Endothelial cell of umbilical vein (primary cell): Measurements from ENCODE around the gene ERVW-1. TPM values are rescaled to one million over a fixed set of nuclear protein-coding genes. Genes with fewer than 3 reads are reported as not detected.

ENCODE experiments used
- BruUV-seq: library from RNA; stranded (reverse); fragments of 400-500 nt; replicated peaks from 2 replicates; lab custom pipeline; 2021; lab: Mats Ljungman, UMichigan
- CTCF ChIA-PET: fragments of 300-600, 350-600 bp; sonication (Branson Sonifier 250); formaldehyde crosslinking; loops from one replicate; lab custom pipeline; 2021; ENCODE audit warnings: antibody characterized with exemption, inconsistent platforms; lab: Charles Lee
- POLR2A ChIA-PET: fragments of 300-600, 350-600 bp; sonication (Branson Sonifier 250); formaldehyde crosslinking; loops from one replicate; lab custom pipeline; 2021; ENCODE audit warnings: antibody characterized with exemption, inconsistent platforms; lab: Charles Lee
- DNase-seq: peaks from one replicate; pipeline ENCODE4 v3.0.0-alpha.2; 2011; ENCODE audit warnings: low read depth, low spot score
- FAIRE-seq: peaks from 2 replicates; lab custom pipeline; 2011; peaks lifted over from hg19 to GRCh38; lab: Jason Lieb, UNC
- H2AFZ ChIP-seq: 2 replicates; pipeline ENCODE4 v1.6.0; 2012; ENCODE audit warnings: low read depth, low read length, control low read depth, inconsistent platforms
- H3K27ac ChIP-seq: 2 replicates; pipeline ENCODE4 v1.5.1; 2011; ENCODE audit warnings: low read depth, mild to moderate bottlenecking, control low read depth, low read length, moderate library complexity; ENCODE audit not compliant: insufficient read depth
- H3K27me3 ChIP-seq, 2 experiments: 2 replicates each; pipeline versions ENCODE4 v1.6.0 to v1.6.1; 2011; ENCODE audit warnings: low read length in 2 of 2, mixed read lengths in 1 of 2; ENCODE audit not compliant: control insufficient read depth in 2 of 2, insufficient read depth in 2 of 2
- H3K36me3 ChIP-seq, 2 experiments: 2 replicates in 1 of 2; 3 replicates in 1 of 2; pipeline ENCODE4 v1.5.1; 2011; ENCODE audit warnings: low read length in 2 of 2, mild to moderate bottlenecking in 1 of 2, moderate library complexity in 1 of 2; ENCODE audit not compliant: control insufficient read depth in 2 of 2, insufficient read depth in 2 of 2; ENCODE audit errors: extremely low read depth in 1 of 2
- H3K4me1 ChIP-seq: 3 replicates; pipeline ENCODE4 v1.5.1; 2011; ENCODE audit warnings: mild to moderate bottlenecking, low read length; ENCODE audit not compliant: control insufficient read depth, insufficient read depth; ENCODE audit errors: extremely low read depth
- H3K4me2 ChIP-seq: 2 replicates; pipeline ENCODE4 v1.6.1; 2011; ENCODE audit warnings: low read length, control low read depth, mixed read lengths; ENCODE audit not compliant: insufficient read depth
- H3K4me3 ChIP-seq, 3 experiments: fragments of 200-600 bp in 1 of 3; sonication (generic), shearing (Covaris generic) in 1 of 3; replicated peaks in 1 of 3; 2 replicates each; pipeline ENCODE4 v1.5.1; 2011 to 2016; ENCODE audit warnings: control low read depth in 3 of 3, low read length in 3 of 3, mild to moderate bottlenecking in 2 of 3, inconsistent platforms in 1 of 3, low read depth in 1 of 3, moderate library complexity in 1 of 3; ENCODE audit not compliant: insufficient read depth in 1 of 3
- H3K79me2 ChIP-seq: 2 replicates; pipeline ENCODE4 v1.6.0; 2012; ENCODE audit warnings: low read length, inconsistent platforms; ENCODE audit not compliant: control insufficient read depth, insufficient read depth
- H3K9ac ChIP-seq: replicated peaks from 2 replicates; pipeline ENCODE3; 2011; ENCODE audit warnings: low read length, control low read depth; ENCODE audit not compliant: insufficient read depth; ENCODE audit errors: extremely low read depth
- H3K9me1 ChIP-seq: replicated peaks from 3 replicates; pipeline ENCODE4 v1.6.0; 2011; ENCODE audit warnings: mild to moderate bottlenecking, low read length; ENCODE audit not compliant: control insufficient read depth, insufficient read depth; ENCODE audit errors: extremely low read depth
- H3K9me3 ChIP-seq: replicated peaks from 2 replicates; pipeline ENCODE4 v1.5.1; 2012; ENCODE audit warnings: low read length, inconsistent platforms; ENCODE audit not compliant: control insufficient read depth, insufficient read depth
- H4K20me1 ChIP-seq: replicated peaks from 2 replicates; pipeline ENCODE3; 2011; ENCODE audit warnings: mild to moderate bottlenecking, low read length; ENCODE audit not compliant: control insufficient read depth, insufficient read depth; ENCODE audit errors: extremely low read depth
- CTCF ChIP-seq, 2 donors: IDR thresholded peaks; 1 replicate in 1 of 2; 2 replicates in 1 of 2; pipeline ENCODE4 v1.5.1; 2011; ENCODE audit warnings: low read length in 2 of 2, mild to moderate bottlenecking in 2 of 2, moderate library complexity in 2 of 2, control low read depth in 1 of 2, inconsistent platforms in 1 of 2, low read depth in 1 of 2; ENCODE audit not compliant: insufficient read depth in 1 of 2; ENCODE audit errors: extremely low read depth in 1 of 2
- EZH2 ChIP-seq: IDR thresholded peaks from 2 replicates; pipeline ENCODE4 v1.6.1; 2012; ENCODE audit warnings: borderline replicate concordance, low read depth, mild to moderate bottlenecking, moderate library complexity, low read length, inconsistent platforms; ENCODE audit not compliant: severe bottlenecking
- FOS ChIP-seq: IDR thresholded peaks from 2 replicates; pipeline ENCODE4 v1.6.1; 2011; ENCODE audit warnings: mild to moderate bottlenecking, low read length, moderate library complexity, borderline replicate concordance; ENCODE audit not compliant: insufficient read depth
- GATA2 ChIP-seq: IDR thresholded peaks from 2 replicates; pipeline ENCODE4 v1.7.0; 2011; ENCODE audit warnings: low read depth, mild to moderate bottlenecking, moderate library complexity, mixed read lengths, low read length; ENCODE audit not compliant: insufficient read length, insufficient read depth
- JUN ChIP-seq: IDR thresholded peaks from 2 replicates; pipeline ENCODE4 v1.6.1; 2011; ENCODE audit warnings: borderline replicate concordance, low read depth; ENCODE audit not compliant: insufficient read length, insufficient read depth
- MAX ChIP-seq: IDR thresholded peaks from 2 replicates; pipeline ENCODE4 v1.6.1; 2011; ENCODE audit not compliant: insufficient read depth, insufficient read length
- MYC ChIP-seq: IDR thresholded peaks from one replicate; pipeline ENCODE4 v1.6.1; 2011; ENCODE audit warnings: mild to moderate bottlenecking, low read depth, low read length
- POLR2A ChIP-seq: IDR thresholded peaks from 2 replicates; pipeline ENCODE4 v1.6.1; 2012; ENCODE audit warnings: low read depth, mild to moderate bottlenecking, control low read depth, low read length
- POLR2AphosphoS5 ChIP-seq: IDR thresholded peaks from 2 replicates; pipeline ENCODE4 v1.6.1; 2012; ENCODE audit warnings: low read depth, mild to moderate bottlenecking, control low read depth, low read length, moderate library complexity; ENCODE audit not compliant: insufficient read depth
- dilution Hi-C: fragments of 300-500 bp; cut with MboI; formaldehyde crosslinking; loops from one replicate; pipeline ENCODE4 v1.15.0; 2019; ENCODE audit warnings: low sequenced_read_pairs; ENCODE audit not compliant: extremely low pct_ligation_motif_present
- intact Hi-C: fragments of 100-400 bp; cut with micrococcal nuclease; formaldehyde crosslinking; loops from one replicate; pipeline ENCODE4 v1.10.0; 2022
- polyA plus RNA-seq, 4 experiments: library from polyadenylated mRNA; depleted of rRNA in 3 of 4; stranded (reverse) in 3 of 4; unstranded in 1 of 4; fragments of >200 nt; gene quantifications; 2 replicates each; pipeline versions ENCODE4 v1.2.1 to v1.2.3, GENCODE V29; 2011 to 2012; ENCODE audit warnings: missing spikeins in 1 of 4
- total RNA-seq: library from RNA; stranded (reverse); gene quantifications from 2 replicates; pipeline ENCODE4 v1.2.3, GENCODE V29; 2021

Gene ERVW-1
- total and polyA plus RNA-seq, 2 donors (not counting 3 experiments of a cell fraction or from before 2014, with no cell fraction given), result not detected

GRCh38 chr7:92503767-92504166, 26.0 kb upstream of the ERVW-1 start:
- intact Hi-C loops, result no loop called here
- no TSS peak for BruUV-seq
- peaks cover 0 to 2% of the 10 kb centered on the region in 2 experiments for H3K36me3 ChIP-seq

More at GRCh38 chr7:92503767-92504166, 26.0 kb upstream of the ERVW-1 start:
- Histone ChIP-seq H4K20me1 (no peaks in the 10 kb centered on the region), H3K9me1 (no peaks in the 10 kb centered on the region), H3K79me2 (no peaks in the 10 kb centered on the region), H3K9me3 (no peaks in the 10 kb centered on the region), H3K4me1 (no peaks in the 10 kb centered on the region), H3K9ac (no peak overlapping the region), H3K27ac (no peak overlapping the region), H2AFZ (no peak overlapping the region), H3K4me2 (no peak overlapping the region), H3K27me3 (no peaks in the 10 kb centered on the region), H3K4me3 (no peak overlapping the region)
- dilution Hi-C loops, result no loop called here
- ChIA-PET POLR2A (no interaction called here), CTCF (no interaction called here)
- no peak for DNase-seq
- FAIRE-seq, result no peak
- TF ChIP-seq EZH2 (no peak), POLR2AphosphoS5 (no peak), MYC (no peak), GATA2 (no peak), POLR2A (no peak), MAX (no peak), FOS (no peak), JUN (no peak), CTCF (IDR thresholded peaks at IDR 0.05; ENCODE audit: extremely low read depth in 1 of 2, insufficient read depth in 1 of 2, low read depth in 1 of 2, low read length in 2 of 2) (no peak)
